Right atrium auricular region (tissue), 2 donors: ENCODE measurements around the gene PPP1R3E. TPM values are rescaled to one million over a fixed set of nuclear protein-coding genes. Genes with fewer than 3 reads are reported as not detected.

ENCODE experiments used
- DNase-seq: peaks from one replicate; pipeline ENCODE4 v3.0.0-alpha.2; 2019; ENCODE audit warnings: low spot score
- H3K27ac ChIP-seq, 2 donors: fragments of 200-600 bp; sonication (generic); 1 replicate in 1 of 2; 2 replicates in 1 of 2; pipeline ENCODE4 v1.5.1; 2016 to 2019
- H3K27me3 ChIP-seq, 2 donors: fragments of 200-600 bp; sonication (generic); one replicate each; pipeline versions ENCODE4 v1.5.1 to v1.6.0; 2017 to 2019
- H3K36me3 ChIP-seq: fragments of 200-600 bp; sonication (generic); one replicate; pipeline ENCODE4 v1.5.1; 2016
- H3K4me1 ChIP-seq, 2 donors: fragments of 200-600 bp; sonication (generic); one replicate each; pipeline versions ENCODE4 v1.5.1 to v1.6.0; 2017 to 2019
- H3K4me3 ChIP-seq, 2 donors: fragments of 200-600 bp; sonication (generic); 1 replicate in 1 of 2; 2 replicates in 1 of 2; pipeline ENCODE4 v1.5.1; 2017 to 2019; ENCODE audit warnings: mild to moderate bottlenecking in 1 of 2, moderate library complexity in 1 of 2
- H3K9me3 ChIP-seq, 2 donors: fragments of 200-600 bp; sonication (generic); one replicate each; pipeline ENCODE4 v1.5.1; 2019
- CTCF ChIP-seq, 2 donors: fragments of 200-600 bp; sonication (generic); IDR thresholded peaks; one replicate each; pipeline ENCODE4 v1.5.1; 2019; ENCODE audit warnings: antibody characterized with exemption in 2 of 2
- total RNA-seq, 2 donors: library from RNA; depleted of rRNA; stranded (reverse); fragments of >200 nt; gene quantifications; one replicate each; pipeline ENCODE4 v1.1.0, GENCODE V29; 2016

The PPP1R3E gene
- total RNA-seq, 2 donors from 2014 or later = 2.7 to 3.9 TPM

GRCh38 chr14:23323838-23324454 lies 21.3 kb upstream of the PPP1R3E start:
- Histone ChIP-seq H3K36me3 (peaks cover 34% of the 10 kb centered on the region), H3K27ac (no peak overlapping the region), H3K4me1 (peaks cover 0 to 29% of the 10 kb centered on the region in 2 donors), H3K27me3 (no peaks in the 10 kb centered on the region), H3K4me3 (no peak overlapping the region), H3K9me3 (no peaks in the 10 kb centered on the region)
- peak; percentile 52 for DNase-seq
- no peak for TF ChIP-seq CTCF (IDR thresholded peaks at IDR 0.05)

- H3K4me3 ChIP-seq = peak overlapping the region; percentile 74 to 92
- TF ChIP-seq CTCF (IDR thresholded peaks at IDR 0.05) = no peak
- no peaks in the 10 kb centered on the region for H3K9me3 ChIP-seq
- H3K27me3 ChIP-seq = no peaks in the 10 kb centered on the region
- peaks cover 0 to 29% of the 10 kb centered on the region in 2 donors for H3K4me1 ChIP-seq
- peak; percentile 23 for DNase-seq
- H3K36me3 ChIP-seq = peaks cover 34% of the 10 kb centered on the region
- H3K27ac ChIP-seq = peak overlapping the region; percentile 86 to 97
Measured at GRCh38 chr14:23322568-23323517, 20.2 kb upstream of the PPP1R3E start.

- Histone ChIP-seq H3K9me3 (no peaks in the 10 kb centered on the region), H3K4me3 (peak overlapping the region; percentile 74 to 92), H3K27me3 (no peaks in the 10 kb centered on the region), H3K4me1 (peaks cover 0 to 29% of the 10 kb centered on the region in 2 donors), H3K36me3 (peaks cover 34% of the 10 kb centered on the region), H3K27ac (peak overlapping the region; percentile 86 to 97)
- peak; percentile 58 for DNase-seq
- TF ChIP-seq CTCF (IDR thresholded peaks at IDR 0.05) = no peak
Measured at GRCh38 chr14:23321572-23322547, 19.2 kb upstream of the PPP1R3E start.

- peak; percentile 100 for DNase-seq
- H3K27me3 ChIP-seq = no peaks in the 10 kb centered on the region
- H3K4me3 ChIP-seq = peak within 1 kb of the TSS; percentile 74 to 92
- peaks cover 0 to 29% of the 10 kb centered on the region in 2 donors for H3K4me1 ChIP-seq
- no peaks in the 10 kb centered on the region for H3K9me3 ChIP-seq
- TF ChIP-seq CTCF (IDR thresholded peaks at IDR 0.05) = no peak
- peaks cover 33% of the 10 kb centered on the region for H3K36me3 ChIP-seq
- peak within 1 kb of the TSS; percentile 89 to 97 for H3K27ac ChIP-seq
Measured at GRCh38 chr14:23320584-23321571, 18.2 kb upstream of the PPP1R3E start, which contains the start of gene PABPN1. TSS of gene PABPN1 (plus strand) at chr14:23321457. CDS start at chr14:23321470, 13 bp downstream.
